AG10803 (cell line): ENCODE data around the gene FMNL3.

Experiments
- DNase-seq: peaks from one replicate; pipeline ENCODE4 v3.0.0; 2010; ENCODE audit warnings: low read depth
- H3K4me3 ChIP-seq: 2 replicates; pipeline ENCODE4 v1.5.1; 2011; ENCODE audit warnings: mild to moderate bottlenecking, low read length, control low read depth
- TF ChIP-seq, protein P1 (sequence below): conservative IDR thresholded peaks from 2 replicates; pipeline ENCODE4 v1.5.1; 2011; ENCODE audit warnings: mild to moderate bottlenecking, low read length, control low read depth, inconsistent platforms

The FMNL3 gene

DNA sequence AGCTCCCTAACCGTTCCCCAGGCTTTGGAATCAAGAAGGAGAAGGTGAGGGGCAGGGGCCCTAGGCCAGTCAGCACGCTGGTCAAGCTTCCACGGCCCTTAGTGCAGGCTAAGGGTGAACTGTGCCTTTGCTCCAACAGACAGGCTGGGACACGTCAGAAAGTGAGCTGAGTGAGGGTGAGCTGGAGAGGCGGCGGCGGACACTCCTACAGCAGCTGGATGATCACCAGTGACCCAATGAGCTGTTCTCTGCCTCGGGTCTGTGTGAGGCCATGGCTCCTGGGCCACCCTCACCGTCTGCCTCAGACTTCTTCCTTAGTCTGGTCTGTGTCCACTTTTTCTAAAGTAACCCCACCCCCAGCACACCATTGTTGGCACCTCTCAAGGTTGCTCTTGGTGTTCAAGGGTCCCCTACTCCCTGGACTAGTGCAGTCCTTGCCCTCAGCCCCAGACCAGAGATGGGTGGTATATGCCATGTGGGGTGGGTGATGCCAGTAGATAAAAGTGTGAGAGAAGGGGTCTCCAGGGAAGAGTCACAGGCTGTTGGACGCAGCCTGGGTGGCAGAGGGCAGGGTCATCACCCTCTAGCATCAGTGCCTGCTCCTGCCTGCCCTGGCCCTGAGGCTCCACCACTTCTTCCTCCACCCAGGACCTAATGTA is 63.1 kb downstream of the FMNL3 start:
- H3K4me3 ChIP-seq: no peak overlapping the region
- TF ChIP-seq, protein P1, sequence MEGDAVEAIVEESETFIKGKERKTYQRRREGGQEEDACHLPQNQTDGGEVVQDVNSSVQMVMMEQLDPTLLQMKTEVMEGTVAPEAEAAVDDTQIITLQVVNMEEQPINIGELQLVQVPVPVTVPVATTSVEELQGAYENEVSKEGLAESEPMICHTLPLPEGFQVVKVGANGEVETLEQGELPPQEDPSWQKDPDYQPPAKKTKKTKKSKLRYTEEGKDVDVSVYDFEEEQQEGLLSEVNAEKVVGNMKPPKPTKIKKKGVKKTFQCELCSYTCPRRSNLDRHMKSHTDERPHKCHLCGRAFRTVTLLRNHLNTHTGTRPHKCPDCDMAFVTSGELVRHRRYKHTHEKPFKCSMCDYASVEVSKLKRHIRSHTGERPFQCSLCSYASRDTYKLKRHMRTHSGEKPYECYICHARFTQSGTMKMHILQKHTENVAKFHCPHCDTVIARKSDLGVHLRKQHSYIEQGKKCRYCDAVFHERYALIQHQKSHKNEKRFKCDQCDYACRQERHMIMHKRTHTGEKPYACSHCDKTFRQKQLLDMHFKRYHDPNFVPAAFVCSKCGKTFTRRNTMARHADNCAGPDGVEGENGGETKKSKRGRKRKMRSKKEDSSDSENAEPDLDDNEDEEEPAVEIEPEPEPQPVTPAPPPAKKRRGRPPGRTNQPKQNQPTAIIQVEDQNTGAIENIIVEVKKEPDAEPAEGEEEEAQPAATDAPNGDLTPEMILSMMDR: no peak
- no peak for DNase-seq

DNA sequence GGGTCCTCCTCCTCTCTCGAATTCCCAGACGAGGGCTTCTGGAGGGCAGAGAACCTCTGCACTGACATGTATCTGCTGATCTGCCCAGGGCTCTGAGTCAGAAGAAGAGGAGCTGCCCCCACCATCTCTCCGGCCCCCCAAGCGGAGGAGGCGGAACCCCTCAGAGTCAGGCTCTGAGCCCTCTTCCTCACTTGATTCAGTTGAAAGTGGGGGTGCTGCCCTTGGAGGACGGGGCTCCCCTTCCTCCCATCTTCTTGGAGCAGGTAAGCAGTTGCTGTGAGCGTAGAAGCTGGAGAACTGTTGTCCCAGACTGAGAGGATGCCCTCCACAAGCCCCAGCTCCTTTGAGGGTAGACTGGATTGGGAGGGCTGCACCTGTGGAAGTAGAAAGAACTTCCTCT is 64.1 kb downstream of the FMNL3 start:
- TF ChIP-seq, protein P1: no peak
- H3K4me3 ChIP-seq: no peak overlapping the region
- no peak for DNase-seq

DNA sequence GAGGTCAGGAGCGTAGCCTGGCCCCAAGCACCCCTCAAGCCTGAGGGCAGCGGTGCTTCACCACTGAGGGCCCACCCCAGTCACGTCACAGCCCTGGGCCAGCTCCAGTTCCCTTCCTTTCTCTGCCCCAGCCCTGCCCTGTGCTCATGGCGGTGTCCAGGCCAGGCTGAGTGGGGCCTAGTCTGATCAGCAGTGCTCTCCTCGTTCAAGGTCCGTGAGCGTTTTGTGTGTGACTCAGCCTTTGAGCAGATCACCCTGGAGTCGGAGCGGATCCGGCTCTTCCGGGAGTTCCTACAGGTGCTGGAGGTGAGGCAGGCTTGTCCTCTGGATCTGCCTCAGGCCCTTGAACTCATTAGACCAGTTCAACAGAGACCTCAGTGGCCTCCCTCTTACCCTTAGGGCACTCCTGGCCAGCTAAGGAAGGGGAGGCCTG is 64.8 kb downstream of the FMNL3 start:
- TF ChIP-seq, protein P1: no peak
- no peak for DNase-seq

DNA sequence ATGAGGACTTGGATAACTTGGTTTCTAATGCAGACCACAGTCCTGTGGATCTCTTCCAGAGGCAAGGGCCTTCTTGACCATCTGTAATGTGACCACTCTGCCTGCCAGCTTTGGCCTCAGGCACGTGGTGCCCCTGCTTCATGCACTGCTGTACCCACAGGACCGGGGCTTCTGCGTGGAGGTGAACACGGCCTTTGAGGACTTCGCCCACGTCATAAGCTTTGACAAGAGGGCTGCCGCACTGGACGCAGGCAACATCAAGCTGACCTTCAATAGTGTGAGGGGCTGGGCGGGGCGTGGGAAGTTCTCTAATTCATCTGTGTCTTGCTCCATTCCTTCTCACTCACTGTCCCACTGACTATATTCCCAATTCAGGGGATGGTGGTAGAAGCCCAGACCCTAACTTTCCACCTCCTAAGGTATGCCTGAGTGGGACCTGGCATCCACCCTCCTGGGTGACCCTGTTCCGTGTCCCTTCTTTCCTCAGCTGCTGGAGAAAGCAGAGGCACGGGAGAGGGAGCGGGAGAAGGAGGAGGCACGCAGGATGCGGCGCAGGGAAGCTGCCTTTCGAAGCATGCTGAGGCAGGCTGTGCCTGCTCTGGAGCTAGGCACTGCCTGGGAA is 65.3 kb downstream of the FMNL3 start:
- no peak for DNase-seq
- TF ChIP-seq, protein P1: no peak
- no peak overlapping the region for H3K4me3 ChIP-seq

More for the DNA sequence above, 64.8 kb downstream of the FMNL3 start:
- H3K4me3 ChIP-seq: no peak overlapping the region

DNA sequence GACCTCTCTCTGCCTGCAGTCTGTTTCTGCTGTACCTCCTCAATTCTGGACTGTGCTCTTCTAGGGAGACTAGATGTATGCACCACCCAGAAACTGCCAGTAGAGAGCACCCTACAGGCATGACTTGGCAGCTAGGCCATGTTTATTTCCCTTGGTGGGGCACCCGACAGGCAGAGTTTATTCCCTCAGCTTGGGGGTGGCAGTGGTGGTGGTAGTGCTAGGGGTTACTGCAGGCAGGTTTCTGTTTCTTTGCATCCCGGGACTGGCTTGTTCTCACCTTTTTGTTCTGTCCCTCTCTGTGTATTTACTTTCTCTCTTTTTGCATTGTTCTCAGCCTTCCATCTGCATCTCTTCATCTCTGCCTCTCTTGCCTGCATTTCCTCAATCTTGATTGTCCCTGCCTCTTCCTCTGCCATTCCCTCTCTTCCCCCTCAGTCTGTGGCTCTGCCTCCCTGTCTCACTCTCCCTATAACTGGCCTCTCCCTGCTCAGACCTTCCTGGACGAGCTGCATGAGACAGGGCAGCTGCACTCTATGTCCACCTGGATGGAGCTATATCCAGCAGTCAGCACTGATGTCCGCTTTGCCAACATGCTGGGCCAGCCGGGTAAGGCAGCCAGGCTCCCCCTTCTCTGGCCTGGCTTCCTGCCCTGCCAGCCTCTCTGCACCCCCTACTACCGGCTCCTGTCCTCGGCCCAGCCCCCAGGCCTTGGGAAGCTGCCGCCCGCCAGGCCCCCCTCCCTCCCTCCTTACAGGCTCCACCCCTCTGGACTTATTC is 70.0 kb downstream of the FMNL3 start:
- DNase-seq: peak; percentile 67
- no peak overlapping the region for H3K4me3 ChIP-seq
- TF ChIP-seq, protein P1: peak; percentile 80

DNA sequence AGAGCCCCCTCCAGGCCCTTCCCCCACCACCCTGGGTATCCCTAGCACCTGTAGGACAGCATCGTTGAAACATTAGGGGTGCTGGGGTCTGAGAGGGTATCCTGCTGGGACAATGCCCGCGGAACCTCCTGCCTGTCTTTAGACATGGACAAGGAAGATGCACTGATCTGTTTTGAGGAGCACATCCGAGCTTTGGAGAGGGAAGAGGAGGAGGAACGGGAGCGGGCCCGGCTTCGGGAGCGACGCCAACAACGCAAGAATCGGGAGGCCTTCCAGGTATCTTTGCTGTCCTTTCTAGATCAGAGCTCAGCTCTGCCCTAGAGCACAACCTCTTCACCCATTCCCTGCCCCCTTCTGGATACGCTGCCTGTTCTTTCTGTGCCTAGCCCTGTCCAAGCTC is 70.6 kb downstream of the FMNL3 start:
- TF ChIP-seq, protein P1: no peak
- no peak overlapping the region for H3K4me3 ChIP-seq
- DNase-seq: no peak
